ENCODE data around the gene LHX3. TPM values are rescaled to one million over a fixed set of nuclear protein-coding genes. Genes with fewer than 3 reads are reported as not detected.

LHX3 gene
- total and polyA plus RNA-seq, 2 of the 4 experiments (the other 2 are of a cell fraction): not detected

DNA sequence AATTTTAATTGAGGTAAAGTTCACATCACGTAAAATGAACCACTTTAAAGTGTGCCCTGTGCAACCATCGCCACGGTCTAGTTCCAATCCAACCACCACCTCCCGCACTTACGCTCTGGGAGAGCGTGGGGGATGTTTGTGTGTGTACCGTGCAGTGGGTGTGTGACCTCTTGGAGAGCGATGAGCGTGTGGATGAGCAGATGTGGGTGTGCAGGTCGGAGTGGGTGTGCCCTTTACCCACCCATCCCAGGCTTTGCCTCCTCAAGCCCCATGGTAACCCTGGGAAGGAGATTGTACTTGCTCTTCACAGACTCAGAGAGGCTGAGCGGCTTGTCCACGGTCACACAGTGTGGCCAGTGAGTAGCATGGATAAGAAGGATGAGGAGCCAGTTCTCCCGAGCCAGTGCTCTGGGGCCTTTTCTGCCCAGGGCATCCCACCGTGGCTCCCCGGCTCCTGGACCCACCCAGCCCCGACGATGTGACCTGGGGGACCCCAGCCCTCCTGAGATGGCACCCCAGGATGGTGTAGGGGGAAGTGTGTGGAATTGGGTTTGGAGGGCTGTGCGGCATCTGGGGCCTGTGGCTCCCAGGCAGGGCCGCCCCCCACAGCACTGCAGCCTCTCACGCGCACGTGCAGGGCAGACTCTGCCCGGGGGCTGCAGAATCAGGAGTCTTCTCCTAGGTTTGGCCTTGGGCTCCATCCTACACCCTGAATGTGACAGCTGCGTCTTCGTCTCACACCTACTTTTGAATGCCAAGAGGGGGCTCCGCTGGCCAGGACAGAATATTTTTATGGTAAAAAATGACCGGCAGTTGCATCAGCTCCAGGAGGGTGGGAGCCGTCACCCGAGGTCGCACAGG lies 13.6 kb downstream of the LHX3 start:
- no peak overlapping the region for H2AK9ac ChIP-seq (replicated peaks; ENCODE audit: low read depth, low read length, poor library complexity)
- H3K4me2 ChIP-seq (ENCODE audit: low read depth, low read length): no peak overlapping the region
- no peak overlapping the region for H3K4me3 ChIP-seq (ENCODE audit: insufficient read depth, low read depth, low read length)
- no peak overlapping the region for H2BK120ac ChIP-seq (ENCODE audit: low read depth, low read length)
- no peaks in the 10 kb centered on the region for H3K79me1 ChIP-seq (ENCODE audit: low read depth in 1 of 2, low read length in 2 of 2)
- no peaks in the 10 kb centered on the region for H3K9me1 ChIP-seq (ENCODE audit: insufficient read depth, low read length)
- H2AK5ac ChIP-seq (ENCODE audit: low read depth, low read length): no peak overlapping the region
- H3K27me3 ChIP-seq (ENCODE audit: control insufficient read depth, insufficient read depth, low read length): peaks cover 79% of the 10 kb centered on the region
- TF ChIP-seq, protein P1, sequence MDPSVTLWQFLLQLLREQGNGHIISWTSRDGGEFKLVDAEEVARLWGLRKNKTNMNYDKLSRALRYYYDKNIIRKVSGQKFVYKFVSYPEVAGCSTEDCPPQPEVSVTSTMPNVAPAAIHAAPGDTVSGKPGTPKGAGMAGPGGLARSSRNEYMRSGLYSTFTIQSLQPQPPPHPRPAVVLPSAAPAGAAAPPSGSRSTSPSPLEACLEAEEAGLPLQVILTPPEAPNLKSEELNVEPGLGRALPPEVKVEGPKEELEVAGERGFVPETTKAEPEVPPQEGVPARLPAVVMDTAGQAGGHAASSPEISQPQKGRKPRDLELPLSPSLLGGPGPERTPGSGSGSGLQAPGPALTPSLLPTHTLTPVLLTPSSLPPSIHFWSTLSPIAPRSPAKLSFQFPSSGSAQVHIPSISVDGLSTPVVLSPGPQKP (IDR thresholded peaks at IDR 0.05; ENCODE audit: borderline replicate concordance, low read depth, low read length): no peak
- TF ChIP-seq BHLHE40 (IDR thresholded peaks at IDR 0.05; ENCODE audit: low read depth, low read length): no peak
- TF ChIP-seq RCOR1 (IDR thresholded peaks at IDR 0.05; ENCODE audit: insufficient replicate concordance, low read length): no peak
- no peak for TF ChIP-seq RFX5 (IDR thresholded peaks at IDR 0.05; ENCODE audit: low read depth, low read length)
- TF ChIP-seq MAZ (IDR thresholded peaks at IDR 0.05; ENCODE audit: borderline replicate concordance, low read depth, low read length): no peak
- no peak for TF ChIP-seq CHD1 (IDR thresholded peaks at IDR 0.05; ENCODE audit: low read depth, low read length)
- TF ChIP-seq CEBPB (IDR thresholded peaks at IDR 0.05; ENCODE audit: low read depth, low read length): no peak
- TF ChIP-seq NFE2L2 (IDR thresholded peaks at IDR 0.05; ENCODE audit: low read depth, low read length): no peak
- TF ChIP-seq, protein P2, sequence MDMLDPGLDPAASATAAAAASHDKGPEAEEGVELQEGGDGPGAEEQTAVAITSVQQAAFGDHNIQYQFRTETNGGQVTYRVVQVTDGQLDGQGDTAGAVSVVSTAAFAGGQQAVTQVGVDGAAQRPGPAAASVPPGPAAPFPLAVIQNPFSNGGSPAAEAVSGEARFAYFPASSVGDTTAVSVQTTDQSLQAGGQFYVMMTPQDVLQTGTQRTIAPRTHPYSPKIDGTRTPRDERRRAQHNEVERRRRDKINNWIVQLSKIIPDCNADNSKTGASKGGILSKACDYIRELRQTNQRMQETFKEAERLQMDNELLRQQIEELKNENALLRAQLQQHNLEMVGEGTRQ (IDR thresholded peaks at IDR 0.05; ENCODE audit: low read depth, low read length): no peak
- no peak for TF ChIP-seq FOS (IDR thresholded peaks at IDR 0.05; ENCODE audit: low read depth, low read length)
- no peak for TF ChIP-seq MAFK (IDR thresholded peaks at IDR 0.05; ENCODE audit: low read depth, low read length)
- dilution Hi-C loops (cut with HindIII; ENCODE audit: low sequenced_read_pairs, unreplicated experiment) (no loop called here), in situ Hi-C loops (cut with MboI; ENCODE audit: low sequenced_read_pairs) (no loop called here), intact Hi-C loops (cut with micrococcal nuclease) (no loop called here)
- H3K36me3 ChIP-seq (ENCODE audit: control insufficient read depth, insufficient read depth, low read length): no peaks in the 10 kb centered on the region
- H2AFZ ChIP-seq (replicated peaks; ENCODE audit: low read length, poor library complexity): no peak overlapping the region
- no peak overlapping the region for H3K14ac ChIP-seq (replicated peaks; ENCODE audit: low read depth, low read length)
- no CpG with 5 or more reads among the region's 30 CpGs for WGBS, 2 experiments (ENCODE audit: extremely low coverage in 2 of 2, insufficient read length in 1 of 2)
- H3K18ac ChIP-seq (ENCODE audit: low read depth, low read length): no peak overlapping the region
- no peak overlapping the region for H3K4ac ChIP-seq (ENCODE audit: low read depth, low read length)
- peaks cover 2% of the 10 kb centered on the region; the same call in 1 of the 2 replicates for H3K9me3 ChIP-seq (ENCODE audit: control insufficient read depth, insufficient read depth, low read length)
- H4K91ac ChIP-seq (ENCODE audit: insufficient read depth, low read depth, low read length): no peak overlapping the region
- H3K4me1 ChIP-seq (ENCODE audit: control insufficient read depth, insufficient read depth, low read length): no peaks in the 10 kb centered on the region
- CTCF ChIA-PET: no interaction called here
- H3K9ac ChIP-seq (ENCODE audit: low read depth, low read length): no peak overlapping the region
- ATAC-seq (ENCODE audit: low read depth) (no peak), DNase-seq (no peak)
- no peak overlapping the region for H2BK15ac ChIP-seq (ENCODE audit: low read depth, low read length)
- H4K5ac ChIP-seq (ENCODE audit: low read depth, low read length): no peak overlapping the region
- H3K23ac ChIP-seq (ENCODE audit: low read depth, low read length): no peak overlapping the region
- H3K27ac ChIP-seq (ENCODE audit: insufficient read depth, low read length): no peak overlapping the region
- 0 out of 2 replicates have a peak, but pooled peaks cover 5% of the 10 kb centered on the region for H4K20me1 ChIP-seq (ENCODE audit: insufficient read depth, low read length)
- POLR2A ChIA-PET (ENCODE audit: unreplicated experiment): no interaction called here
- no TSS peak for BruUV-seq (replicated peaks)
- no peak overlapping the region for H4K8ac ChIP-seq (ENCODE audit: low read depth in 2 of 2, low read length in 2 of 2)
- H3K56ac ChIP-seq (ENCODE audit: extremely low read depth, insufficient read depth, low read length): no peak overlapping the region
- H2BK5ac ChIP-seq (ENCODE audit: low read depth, low read length, poor library complexity, severe bottlenecking): no peak overlapping the region
- H2BK20ac ChIP-seq (ENCODE audit: low read depth, low read length): no peak overlapping the region

Measured in IMR-90 (cell line).